ENCODE results near the gene SNAP25. TPM values are rescaled to one million over a fixed set of nuclear protein-coding genes. Genes with fewer than 3 reads are reported as not detected.

SNAP25 gene
- total and polyA plus RNA-seq, 10 of the 15 experiments (the other 5 are each of a cell fraction or from before 2014, with no cell fraction given), result not detected

GRCh38 chr20:10179574-10180298 lies 38.9 kb upstream of the SNAP25 start:
- ATAC-seq, result peak; percentile 40; the same call in 1 of the 3 replicates
- TF ChIP-seq CTCF (IDR thresholded peaks at IDR 0.05 in 2 of 3, conservative IDR thresholded peaks at IDR 0.05 in 1 of 3; ENCODE audit: control insufficient read depth in 2 of 3, extremely low read depth in 1 of 3, insufficient read depth in 1 of 3, low read depth in 3 of 3, low read length in 3 of 3), result peak; percentile 13 to 34 (median 33); a peak in 4 of 6 replicates
- no peak for TF ChIP-seq FOS (IDR thresholded peaks at IDR 0.05; ENCODE audit: borderline replicate concordance, extremely low read depth, insufficient read length)
- no peak for TF ChIP-seq BCL3 (IDR thresholded peaks at IDR 0.05; ENCODE audit: borderline replicate concordance, insufficient read depth, low read depth, low read length, poor library complexity, severe bottlenecking)
- TF ChIP-seq IKZF1 (conservative IDR thresholded peaks at IDR 0.05), result no peak
- no peak for TF ChIP-seq ASH2L (IDR thresholded peaks at IDR 0.05; ENCODE audit: borderline replicate concordance, low read depth)

More at GRCh38 chr20:10179574-10180298, 38.9 kb upstream of the SNAP25 start:
- no peak overlapping the region for H2AFZ ChIP-seq (ENCODE audit: control insufficient read depth, low read depth, low read length)
- no peaks in the 10 kb centered on the region for H4K20me1 ChIP-seq (ENCODE audit: control insufficient read depth, insufficient read depth)
- no peak for FAIRE-seq
- H3K4me3 ChIP-seq, result no peak overlapping the region
- H3K79me2 ChIP-seq (ENCODE audit: control insufficient read depth, insufficient read depth, low read length), result no peaks in the 10 kb centered on the region
- CTCF ChIA-PET, result interaction anchor here (0.8 kb wide), 1 partner anchor 58 kb away, joined by 3 read pairs; no protein-coding TSS in a partner anchor
- no peaks in the 10 kb centered on the region for H3K27me3 ChIP-seq (replicated peaks in 1 of 2; ENCODE audit: control insufficient read depth in 2 of 2, insufficient read depth in 2 of 2, low read length in 1 of 2)
- BruUV-seq (replicated peaks), result no TSS peak
- intact Hi-C loops (cut with micrococcal nuclease; ENCODE audit: unreplicated experiment), result no loop called here
- H3K4me2 ChIP-seq (ENCODE audit: control insufficient read depth, insufficient read depth), result no peak overlapping the region
- WGBS (ENCODE audit: insufficient coverage, insufficient replicate concordance, low lambda C conversion rate, missing lambda C conversion rate), result 20% methylated on average over 4 of the region's 4 CpGs
- no peaks in the 10 kb centered on the region for H3K36me3 ChIP-seq (ENCODE audit: control insufficient read depth in 2 of 2, insufficient read depth in 2 of 2, low read length in 1 of 2)
- H3K9me3 ChIP-seq (replicated peaks; ENCODE audit: control insufficient read depth, insufficient read depth, low read length), result no peaks in the 10 kb centered on the region
- H3K9ac ChIP-seq (ENCODE audit: control insufficient read depth, insufficient read depth, low read length), result no peak overlapping the region
- POLR2A ChIA-PET, result no interaction called here
- DNase-seq (ENCODE audit: low read depth, low spot score), result no peak
- H3K4me1 ChIP-seq (ENCODE audit: control insufficient read depth, insufficient read depth, low read length), result no peaks in the 10 kb centered on the region
- in situ Hi-C loops (cut with MboI), result no loop called here
- no peak overlapping the region for H3K27ac ChIP-seq (ENCODE audit: control insufficient read depth, insufficient read depth)
- RAD21 ChIA-PET (ENCODE audit: unreplicated experiment), result no interaction called here
- SMC1A ChIA-PET (ENCODE audit: uncharacterized antibody, unreplicated experiment), result interaction anchor here (0.9 kb wide), 1 partner anchor 562 kb away, joined by 3 read pairs; no protein-coding TSS in a partner anchor
